Endodermal cell (in vitro differentiated cells): Measurements from ENCODE around the gene NLRP9. TPM values are rescaled to one million over a fixed set of nuclear protein-coding genes. Genes with fewer than 3 reads are reported as not detected.

Experiments
- DNase-seq: peaks from one replicate; pipeline ENCODE4 v3.0.0-alpha.2; 2017
- H3K27ac ChIP-seq: 2 replicates; pipeline ENCODE4 v1.5.1; 2013; ENCODE audit warnings: mild to moderate bottlenecking, low read depth, low read length, moderate library complexity
- H3K27me3 ChIP-seq: 2 replicates; pipeline ENCODE4 v1.6.1; 2013; ENCODE audit warnings: mild to moderate bottlenecking, low read length, moderate library complexity; ENCODE audit not compliant: insufficient read depth, control insufficient read depth, poor library complexity, severe bottlenecking
- H3K36me3 ChIP-seq: 2 replicates; pipeline ENCODE4 v1.7.0; 2013; ENCODE audit warnings: mild to moderate bottlenecking, low read length, moderate library complexity; ENCODE audit not compliant: control insufficient read depth, insufficient read depth
- H3K4me1 ChIP-seq: one replicate; pipeline ENCODE4 v1.7.0; 2013; ENCODE audit warnings: low read length; ENCODE audit not compliant: control insufficient read depth, insufficient read depth
- H3K4me3 ChIP-seq: 2 replicates; pipeline ENCODE4 v1.5.1; 2013; ENCODE audit warnings: mild to moderate bottlenecking, low read length, moderate library complexity
- H3K9ac ChIP-seq: 2 replicates; pipeline ENCODE4 v1.6.1; 2013; ENCODE audit warnings: mild to moderate bottlenecking, low read length, moderate library complexity; ENCODE audit not compliant: poor library complexity, severe bottlenecking; ENCODE audit errors: extremely low read depth
- H3K9me3 ChIP-seq: 2 replicates; pipeline ENCODE4 v1.6.1; 2013; ENCODE audit warnings: mild to moderate bottlenecking, low read length, moderate library complexity; ENCODE audit not compliant: control insufficient read depth
- H3K27ac Mint-ChIP-seq: 2 replicates; pipeline ENCODE4 v1.8.0; 2020; ENCODE audit warnings: mixed read lengths
- H3K27me3 Mint-ChIP-seq: 2 replicates; pipeline ENCODE4 v1.8.0; 2021; ENCODE audit warnings: mild to moderate bottlenecking, mixed read lengths; ENCODE audit not compliant: insufficient read depth
- H3K36me3 Mint-ChIP-seq: 2 replicates; pipeline ENCODE4 v1.8.0; 2020; ENCODE audit warnings: low read depth, mixed read lengths
- H3K4me1 Mint-ChIP-seq: 2 replicates; pipeline ENCODE4 v1.8.0; 2020; ENCODE audit warnings: mixed read lengths
- H3K4me3 Mint-ChIP-seq: 2 replicates; pipeline ENCODE4 v1.8.0; 2020; ENCODE audit warnings: mild to moderate bottlenecking, moderate library complexity, mixed read lengths
- H3K9me3 Mint-ChIP-seq: 2 replicates; pipeline ENCODE4 v1.8.0; 2020; ENCODE audit warnings: mild to moderate bottlenecking, mixed read lengths
- WGBS, 2 experiments: methylation state at CpG; one replicate each; pipeline versions ENCODE4 v1.1.5 to v1.1.7; 2013; ENCODE audit warnings: missing lambda C conversion rate in 2 of 2, mixed read lengths in 1 of 2; ENCODE audit not compliant: insufficient coverage in 1 of 2, insufficient read length in 1 of 2; 5-methylcytosine and 5-hydroxymethylcytosine counted together
- total RNA-seq, 2 donors: library from RNA; stranded (reverse); fragmentation: NEBNext Ultra II Directional in 1 of 2; extraction: Animal tissue kit (Norgen Biotek cat#: 25700) in 1 of 2; gene quantifications; 2 replicates in 1 of 2; 3 replicates in 1 of 2; pipeline ENCODE4 v1.2.1, GENCODE V29; 2021
- TF ChIP-seq, protein P1 (sequence below): fragments of 200-600 bp; sonication (generic); conservative IDR thresholded peaks from 2 replicates; pipeline ENCODE4 v1.5.0; 2021; ENCODE audit warnings: antibody characterized with exemption, mild to moderate bottlenecking

Gene NLRP9
- total RNA-seq, 2 donors from 2014 or later, result not detected

DNA sequence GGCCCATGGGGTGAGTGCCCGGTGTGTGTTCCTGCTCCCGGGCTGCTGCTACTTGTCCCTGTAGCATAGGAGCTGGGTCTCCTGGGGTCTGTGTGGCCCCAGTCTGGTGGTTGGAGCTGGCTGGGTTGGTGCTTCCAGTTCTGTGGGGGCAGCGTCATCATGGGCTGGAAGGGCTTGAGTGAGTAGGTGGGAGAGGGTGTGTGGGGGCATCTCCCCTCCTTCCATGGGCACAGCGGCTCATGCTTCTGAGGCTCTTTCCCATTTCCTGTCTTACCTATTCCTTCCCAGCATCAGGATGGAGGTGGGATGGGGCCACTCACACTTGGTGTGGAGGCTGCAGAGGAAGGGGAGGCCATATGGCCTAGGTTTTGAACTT is 71.2 kb downstream of the NLRP9 start:
- Mint-ChIP-seq H3K27ac (no peak overlapping the region), H3K4me3 (no peak overlapping the region), H3K9me3 (no peaks in the 10 kb centered on the region), H3K4me1 (peaks cover 9% of the 10 kb centered on the region), H3K27me3 (no peaks in the 10 kb centered on the region), H3K36me3 (peaks cover 80% of the 10 kb centered on the region)
- Histone ChIP-seq H3K9me3 (no peaks in the 10 kb centered on the region), H3K4me3 (no peak overlapping the region), H3K9ac (no peak overlapping the region), H3K36me3 (peaks cover 80% of the 10 kb centered on the region), H3K27ac (no peak overlapping the region), H3K4me1 (peaks cover 4% of the 10 kb centered on the region), H3K27me3 (no peaks in the 10 kb centered on the region)
- WGBS, 2 experiments, result 97% methylated on average over 3 of the region's 4 CpGs; no CpG with 5 or more reads in 1 of the 2 experiments
- no peak for DNase-seq
- TF ChIP-seq, protein P1, sequence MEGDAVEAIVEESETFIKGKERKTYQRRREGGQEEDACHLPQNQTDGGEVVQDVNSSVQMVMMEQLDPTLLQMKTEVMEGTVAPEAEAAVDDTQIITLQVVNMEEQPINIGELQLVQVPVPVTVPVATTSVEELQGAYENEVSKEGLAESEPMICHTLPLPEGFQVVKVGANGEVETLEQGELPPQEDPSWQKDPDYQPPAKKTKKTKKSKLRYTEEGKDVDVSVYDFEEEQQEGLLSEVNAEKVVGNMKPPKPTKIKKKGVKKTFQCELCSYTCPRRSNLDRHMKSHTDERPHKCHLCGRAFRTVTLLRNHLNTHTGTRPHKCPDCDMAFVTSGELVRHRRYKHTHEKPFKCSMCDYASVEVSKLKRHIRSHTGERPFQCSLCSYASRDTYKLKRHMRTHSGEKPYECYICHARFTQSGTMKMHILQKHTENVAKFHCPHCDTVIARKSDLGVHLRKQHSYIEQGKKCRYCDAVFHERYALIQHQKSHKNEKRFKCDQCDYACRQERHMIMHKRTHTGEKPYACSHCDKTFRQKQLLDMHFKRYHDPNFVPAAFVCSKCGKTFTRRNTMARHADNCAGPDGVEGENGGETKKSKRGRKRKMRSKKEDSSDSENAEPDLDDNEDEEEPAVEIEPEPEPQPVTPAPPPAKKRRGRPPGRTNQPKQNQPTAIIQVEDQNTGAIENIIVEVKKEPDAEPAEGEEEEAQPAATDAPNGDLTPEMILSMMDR, result no peak

DNA sequence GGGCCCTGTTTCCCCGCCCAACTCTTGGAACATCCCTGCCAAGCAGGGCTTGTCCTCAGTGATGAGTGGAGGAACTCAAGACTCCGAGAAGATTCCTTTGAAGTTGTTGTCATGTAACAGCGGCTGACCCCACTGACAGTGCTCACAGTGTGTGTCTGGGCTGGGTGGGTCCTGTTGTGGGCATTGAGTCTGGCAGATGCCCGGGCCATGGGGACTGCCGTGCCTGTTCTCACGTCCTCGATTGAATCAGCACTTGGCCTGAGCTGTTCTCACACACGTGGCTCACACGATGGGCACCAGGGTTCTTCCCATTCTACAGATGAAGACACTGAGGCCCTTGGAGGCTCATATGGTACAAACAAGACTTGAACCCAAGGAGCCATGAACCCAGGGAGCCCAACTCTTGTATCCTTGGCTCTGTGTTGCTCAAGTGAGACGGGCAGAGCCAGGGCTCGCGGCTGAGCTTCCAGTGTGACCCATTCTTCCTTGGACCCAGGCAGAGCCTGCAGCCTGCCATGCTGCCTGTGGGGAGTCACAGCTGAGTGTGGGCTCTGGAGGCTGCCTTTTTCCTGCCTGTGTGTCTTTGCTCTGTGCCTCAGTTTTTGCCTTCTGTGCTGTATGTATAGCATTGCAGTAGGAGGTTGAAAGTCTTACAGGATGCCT is 71.7 kb downstream of the NLRP9 start:
- peaks cover 4% of the 10 kb centered on the region for H3K4me1 ChIP-seq
- Mint-ChIP-seq H3K4me1 (peaks cover 9% of the 10 kb centered on the region), H3K9me3 (no peaks in the 10 kb centered on the region), H3K4me3 (no peak overlapping the region), H3K36me3 (peaks cover 82% of the 10 kb centered on the region), H3K27ac (no peak overlapping the region), H3K27me3 (no peaks in the 10 kb centered on the region)
- DNase-seq, result no peak
- WGBS, 2 experiments, result 93 to 94% methylated on average over 11 to 12 of the region's 12 CpGs
- H3K27ac ChIP-seq, result no peak overlapping the region
- no peak overlapping the region for H3K9ac ChIP-seq
- H3K36me3 ChIP-seq, result peaks cover 84% of the 10 kb centered on the region
- no peaks in the 10 kb centered on the region for H3K9me3 ChIP-seq
- no peaks in the 10 kb centered on the region for H3K27me3 ChIP-seq
- TF ChIP-seq, protein P1, result no peak
- no peak overlapping the region for H3K4me3 ChIP-seq

DNA sequence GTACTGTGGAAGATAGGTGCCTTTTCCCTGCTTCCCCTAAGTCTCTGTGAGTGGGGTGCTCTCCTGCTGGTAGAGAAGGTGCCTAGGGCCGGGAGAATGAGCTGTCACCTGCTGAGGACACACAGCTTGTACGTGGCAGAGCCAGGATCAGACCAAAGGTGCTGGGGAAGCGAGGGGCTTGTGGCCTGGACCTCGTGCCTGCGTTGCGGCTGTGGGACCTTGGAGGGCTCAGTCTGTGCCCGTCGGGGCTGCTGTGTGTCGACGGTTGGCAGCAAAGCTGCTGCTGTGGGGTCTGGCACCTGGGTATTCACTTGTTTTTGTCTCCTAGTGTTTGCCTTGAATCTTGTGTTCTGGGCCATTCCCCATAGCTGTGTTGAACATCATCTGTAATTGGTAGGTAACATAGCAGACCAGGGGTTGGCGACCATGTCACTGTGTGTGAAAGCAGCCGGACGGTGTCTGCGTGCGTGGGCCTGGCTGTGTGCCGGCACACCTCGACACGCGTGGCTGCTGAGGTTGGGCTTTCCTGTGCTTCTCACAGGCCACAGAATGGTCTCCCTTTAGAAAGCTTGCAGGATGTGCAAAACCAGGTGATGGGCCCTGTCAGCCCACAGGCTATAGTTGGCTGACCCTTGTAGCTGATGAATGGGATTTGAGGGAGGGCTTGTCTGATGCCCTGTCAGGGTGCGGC is 74.2 kb downstream of the NLRP9 start:
- TF ChIP-seq, protein P1, result no peak
- Mint-ChIP-seq H3K36me3 (peaks cover 73% of the 10 kb centered on the region), H3K4me1 (no peaks in the 10 kb centered on the region), H3K27ac (no peak overlapping the region), H3K4me3 (no peak overlapping the region), H3K27me3 (no peaks in the 10 kb centered on the region), H3K9me3 (no peaks in the 10 kb centered on the region)
- H3K9ac ChIP-seq, result no peak overlapping the region
- H3K36me3 ChIP-seq, result peaks cover 84% of the 10 kb centered on the region
- no peak for DNase-seq
- no peaks in the 10 kb centered on the region for H3K9me3 ChIP-seq
- no peaks in the 10 kb centered on the region for H3K27me3 ChIP-seq
- H3K4me3 ChIP-seq, result no peak overlapping the region
- no peak overlapping the region for H3K27ac ChIP-seq
- 92 to 93% methylated on average over 19 to 20 of the region's 20 CpGs for WGBS, 2 experiments
- peaks cover 4% of the 10 kb centered on the region for H3K4me1 ChIP-seq
